ENCODE measurements around the gene CDYL.

The CDYL gene

DNA sequence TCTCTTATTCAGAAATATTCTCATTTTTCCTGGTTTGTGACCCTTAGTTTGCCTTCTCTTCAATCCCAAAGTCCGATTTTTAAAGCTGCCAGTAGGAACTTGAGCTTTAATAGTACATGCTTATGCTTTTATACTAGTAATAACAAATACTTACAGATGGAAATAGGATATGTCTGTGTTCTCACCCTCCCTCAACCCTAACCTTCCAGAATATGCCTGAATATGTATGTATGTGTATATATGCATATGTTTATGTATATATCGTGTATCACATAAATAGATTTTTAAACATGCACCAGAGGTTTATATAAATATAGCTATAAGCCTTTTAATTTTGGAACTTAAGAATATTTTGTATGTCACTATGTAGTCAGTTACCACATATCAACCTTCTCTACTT, 38.8 kb downstream of the CDYL start:
- no peaks in the 10 kb centered on the region for H3K27me3 ChIP-seq (replicated peaks in 2 of 5; ENCODE audit: control insufficient read depth in 4 of 5, insufficient read depth in 5 of 5, low read length in 4 of 5)
- peaks cover 0 to 1% (median 0%) of the 10 kb centered on the region in 5 experiments for H3K9me3 ChIP-seq (ENCODE audit: control extremely low read depth in 1 of 5, control insufficient read depth in 4 of 5, insufficient read depth in 2 of 5, low read depth in 1 of 5, low read length in 4 of 5)
- ChIA-PET CTCF (interaction anchor here (1.5 to 2.0 kb wide), 3 partner anchors 12 to 34 kb away, joined by 3 to 4 read pairs (median 3); no protein-coding TSS in a partner anchor), POLR2A (no interaction called here)
- no CpG with 5 or more reads among the region's 2 CpGs for WGBS (ENCODE audit: insufficient coverage)
- H3K4me1 ChIP-seq (ENCODE audit: control extremely low read depth in 1 of 4, control insufficient read depth in 4 of 4, insufficient read depth in 4 of 4, low read length in 3 of 4) = peaks cover 5 to 24% (median 17%) of the 10 kb centered on the region in 4 experiments
- H3K27ac ChIP-seq (ENCODE audit: insufficient read depth in 1 of 2, low read depth in 1 of 2, low read length in 2 of 2, poor library complexity in 1 of 2, severe bottlenecking in 2 of 2) = no peak overlapping the region
- H3K4me3 ChIP-seq (ENCODE audit: control insufficient read depth in 1 of 7, extremely low read depth in 1 of 7, insufficient read depth in 4 of 7, low read depth in 2 of 7, low read length in 6 of 7) = no peak overlapping the region
- DNase-seq = no peak
- no peaks in the 10 kb centered on the region for H3K36me3 ChIP-seq (ENCODE audit: control insufficient read depth in 4 of 4, insufficient read depth in 4 of 4, low read length in 3 of 4)

DNA sequence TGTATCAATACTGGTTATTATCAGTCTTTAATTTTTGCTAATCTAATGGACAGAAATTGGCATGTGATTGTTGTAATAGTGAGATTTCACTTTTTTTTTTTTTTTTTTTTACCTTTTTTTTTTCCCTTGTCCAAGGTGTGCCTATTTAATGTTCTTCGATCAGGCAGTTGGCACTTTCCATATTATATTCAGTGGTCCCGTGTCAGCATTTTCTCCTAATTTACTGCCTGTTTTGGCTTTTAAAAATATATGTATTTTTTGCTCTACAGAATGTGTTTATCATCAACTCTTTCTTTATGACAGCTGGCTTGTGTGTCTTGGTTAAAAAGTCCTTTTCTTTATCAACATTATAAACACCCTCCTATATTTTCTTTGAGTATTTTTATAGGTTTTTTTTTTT, 39.4 kb downstream of the CDYL start:
- Histone ChIP-seq H3K27me3 (replicated peaks in 2 of 5; ENCODE audit: control insufficient read depth in 4 of 5, insufficient read depth in 5 of 5, low read length in 4 of 5) (no peaks in the 10 kb centered on the region), H3K4me3 (ENCODE audit: control insufficient read depth in 1 of 7, extremely low read depth in 1 of 7, insufficient read depth in 4 of 7, low read depth in 2 of 7, low read length in 6 of 7) (no peak overlapping the region), H3K36me3 (ENCODE audit: control insufficient read depth in 4 of 4, insufficient read depth in 4 of 4, low read length in 3 of 4) (peaks cover 0 to 3% (median under 1%) of the 10 kb centered on the region in 4 experiments), H3K27ac (ENCODE audit: insufficient read depth in 1 of 2, low read depth in 1 of 2, low read length in 2 of 2, poor library complexity in 1 of 2, severe bottlenecking in 2 of 2) (no peak overlapping the region), H3K4me1 (ENCODE audit: control extremely low read depth in 1 of 4, control insufficient read depth in 4 of 4, insufficient read depth in 4 of 4, low read length in 3 of 4) (peaks cover 5 to 23% (median 16%) of the 10 kb centered on the region in 4 experiments), H3K9me3 (ENCODE audit: control extremely low read depth in 1 of 5, control insufficient read depth in 4 of 5, insufficient read depth in 2 of 5, low read depth in 1 of 5, low read length in 4 of 5) (no peaks in the 10 kb centered on the region)
- CTCF ChIA-PET = interaction anchor here (2.0 kb wide), 1 partner anchor 35 kb away, joined by 4 read pairs; no protein-coding TSS in a partner anchor
- POLR2A ChIA-PET = no interaction called here
- no CpG with 5 or more reads among the region's 2 CpGs for WGBS (ENCODE audit: insufficient coverage)
- no peak for DNase-seq

DNA sequence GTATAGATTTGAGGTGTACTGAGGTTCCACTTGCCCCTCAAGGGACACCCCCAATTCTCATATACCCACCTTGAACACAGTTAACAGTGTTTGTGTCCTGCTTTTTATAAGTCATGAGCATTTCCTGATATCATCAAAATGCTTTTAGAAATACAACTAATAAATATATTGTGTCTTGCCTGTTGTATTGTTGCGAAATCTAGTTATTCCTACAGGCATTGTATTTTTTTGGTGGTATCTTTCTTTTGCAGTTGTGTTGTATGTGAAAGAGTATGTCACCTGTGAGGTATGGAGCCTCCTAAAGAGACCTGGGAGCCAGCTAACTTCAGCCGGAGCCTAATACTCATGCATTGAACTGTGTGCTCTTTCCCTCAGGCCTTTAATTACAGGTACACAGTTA, 40.7 kb downstream of the CDYL start:
- Histone ChIP-seq H3K4me1 (ENCODE audit: control extremely low read depth in 1 of 4, control insufficient read depth in 4 of 4, insufficient read depth in 4 of 4, low read length in 3 of 4) (peaks cover 5 to 13% (median 8%) of the 10 kb centered on the region in 4 experiments), H3K36me3 (ENCODE audit: control insufficient read depth in 4 of 4, insufficient read depth in 4 of 4, low read length in 3 of 4) (peaks cover 0 to 4% (median 2%) of the 10 kb centered on the region in 4 experiments), H3K27ac (ENCODE audit: insufficient read depth in 1 of 2, low read depth in 1 of 2, low read length in 2 of 2, poor library complexity in 1 of 2, severe bottlenecking in 2 of 2) (no peak overlapping the region), H3K9me3 (ENCODE audit: control extremely low read depth in 1 of 5, control insufficient read depth in 4 of 5, insufficient read depth in 2 of 5, low read depth in 1 of 5, low read length in 4 of 5) (peaks cover 0 to 2% (median 0%) of the 10 kb centered on the region in 5 experiments), H3K4me3 (ENCODE audit: control insufficient read depth in 1 of 7, extremely low read depth in 1 of 7, insufficient read depth in 4 of 7, low read depth in 2 of 7, low read length in 6 of 7) (no peak overlapping the region), H3K27me3 (replicated peaks in 2 of 5; ENCODE audit: control insufficient read depth in 4 of 5, insufficient read depth in 5 of 5, low read length in 4 of 5) (no peaks in the 10 kb centered on the region)
- no peak for DNase-seq
- CTCF ChIA-PET = interaction anchor here (1.2 kb wide), 1 partner anchor 9 kb away, joined by 4 read pairs; no protein-coding TSS in a partner anchor
- WGBS (ENCODE audit: insufficient coverage) = no CpG with 5 or more reads among the region's 2 CpGs
- POLR2A ChIA-PET = interaction anchor here (0.7 kb wide), 1 partner anchor 13 kb away, joined by 5 read pairs; no protein-coding TSS in a partner anchor

DNA sequence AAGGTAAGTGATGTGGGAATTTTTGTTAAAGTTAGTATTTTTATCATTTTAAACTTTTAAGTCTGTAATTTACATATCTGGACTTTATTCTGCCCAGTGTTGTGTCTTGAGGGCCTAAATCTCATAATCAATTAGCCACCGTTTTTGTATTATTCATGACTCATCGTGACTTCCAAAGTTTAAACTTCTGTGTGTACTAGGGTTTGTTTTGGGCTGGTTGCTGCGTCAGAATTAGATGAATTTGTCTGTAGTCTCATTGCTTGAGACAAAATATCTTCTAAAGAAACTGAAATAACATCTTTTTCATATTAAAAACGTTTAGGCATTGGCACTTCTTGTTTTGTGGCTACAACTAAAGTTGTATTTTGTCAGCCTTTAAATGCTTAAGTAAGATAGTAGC, 41.3 kb downstream of the CDYL start:
- Histone ChIP-seq H3K4me3 (ENCODE audit: control insufficient read depth in 1 of 7, extremely low read depth in 1 of 7, insufficient read depth in 4 of 7, low read depth in 2 of 7, low read length in 6 of 7) (no peak overlapping the region), H3K36me3 (ENCODE audit: control insufficient read depth in 4 of 4, insufficient read depth in 4 of 4, low read length in 3 of 4) (peaks cover 1 to 4% (median 2%) of the 10 kb centered on the region in 4 experiments), H3K27me3 (replicated peaks in 2 of 5; ENCODE audit: control insufficient read depth in 4 of 5, insufficient read depth in 5 of 5, low read length in 4 of 5) (no peaks in the 10 kb centered on the region), H3K27ac (ENCODE audit: insufficient read depth in 1 of 2, low read depth in 1 of 2, low read length in 2 of 2, poor library complexity in 1 of 2, severe bottlenecking in 2 of 2) (no peak overlapping the region), H3K4me1 (ENCODE audit: control extremely low read depth in 1 of 4, control insufficient read depth in 4 of 4, insufficient read depth in 4 of 4, low read length in 3 of 4) (peaks cover 0 to 8% (median 4%) of the 10 kb centered on the region in 4 experiments), H3K9me3 (ENCODE audit: control extremely low read depth in 1 of 5, control insufficient read depth in 4 of 5, insufficient read depth in 2 of 5, low read depth in 1 of 5, low read length in 4 of 5) (peaks cover 0 to 5% (median 0%) of the 10 kb centered on the region in 5 experiments)
- no peak for DNase-seq
- ChIA-PET POLR2A (interaction anchor here (0.7 kb wide), 1 partner anchor 13 kb away, joined by 5 read pairs; no protein-coding TSS in a partner anchor), CTCF (interaction anchor here (1.2 kb wide), 1 partner anchor 10 kb away, joined by 4 read pairs; no protein-coding TSS in a partner anchor)
- 80% methylated on average over 1 of the region's 4 CpGs for WGBS (ENCODE audit: insufficient coverage)

DNA sequence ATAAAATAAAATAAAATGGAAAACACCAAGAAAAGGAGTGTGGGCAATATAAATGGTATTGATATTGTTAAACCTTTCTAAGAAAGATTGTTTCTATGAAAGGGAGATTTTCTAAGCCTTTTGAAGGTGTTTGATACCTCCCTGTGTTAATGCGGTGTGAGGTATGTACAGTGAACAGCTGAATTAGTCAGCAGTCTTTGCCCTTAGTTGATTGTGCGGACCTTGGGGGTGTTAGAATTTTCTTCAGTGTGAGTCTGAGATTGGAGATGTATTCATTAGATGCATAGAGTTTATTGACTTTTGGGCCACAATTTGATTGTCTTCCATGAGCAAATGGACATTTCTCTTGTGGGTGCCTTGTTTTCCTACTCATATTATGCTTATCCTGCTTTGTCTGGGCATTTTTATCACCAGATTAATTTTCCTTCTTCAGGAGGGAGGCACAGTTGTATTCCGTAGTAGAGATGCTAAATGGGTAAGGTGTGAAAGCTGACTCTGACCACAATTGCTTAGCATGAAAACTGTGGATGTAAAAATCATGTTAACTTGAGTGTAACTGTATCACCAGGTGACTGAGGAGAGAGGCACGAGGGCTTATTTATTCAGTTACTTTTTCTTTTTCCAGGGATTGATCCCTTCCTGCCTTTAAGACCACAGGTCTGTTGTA, 42.2 kb downstream of the CDYL start:
- ChIA-PET POLR2A (no interaction called here), CTCF (no interaction called here)
- H3K4me3 ChIP-seq (ENCODE audit: control insufficient read depth in 1 of 7, extremely low read depth in 1 of 7, insufficient read depth in 4 of 7, low read depth in 2 of 7, low read length in 6 of 7) = no peak overlapping the region
- peaks cover 2 to 4% (median 3%) of the 10 kb centered on the region in 4 experiments for H3K36me3 ChIP-seq (ENCODE audit: control insufficient read depth in 4 of 4, insufficient read depth in 4 of 4, low read length in 3 of 4)
- 100% methylated on average over 3 of the region's 4 CpGs for WGBS (ENCODE audit: insufficient coverage)
- H3K9me3 ChIP-seq (ENCODE audit: control extremely low read depth in 1 of 5, control insufficient read depth in 4 of 5, insufficient read depth in 2 of 5, low read depth in 1 of 5, low read length in 4 of 5) = peaks cover 0 to 5% (median 2%) of the 10 kb centered on the region in 5 experiments
- H3K27me3 ChIP-seq (replicated peaks in 2 of 5; ENCODE audit: control insufficient read depth in 4 of 5, insufficient read depth in 5 of 5, low read length in 4 of 5) = no peaks in the 10 kb centered on the region
- DNase-seq = no peak
- peaks cover 0 to 8% (median 3%) of the 10 kb centered on the region in 4 experiments for H3K4me1 ChIP-seq (ENCODE audit: control extremely low read depth in 1 of 4, control insufficient read depth in 4 of 4, insufficient read depth in 4 of 4, low read length in 3 of 4)
- no peak overlapping the region for H3K27ac ChIP-seq (ENCODE audit: insufficient read depth in 1 of 2, low read depth in 1 of 2, low read length in 2 of 2, poor library complexity in 1 of 2, severe bottlenecking in 2 of 2)

DNA sequence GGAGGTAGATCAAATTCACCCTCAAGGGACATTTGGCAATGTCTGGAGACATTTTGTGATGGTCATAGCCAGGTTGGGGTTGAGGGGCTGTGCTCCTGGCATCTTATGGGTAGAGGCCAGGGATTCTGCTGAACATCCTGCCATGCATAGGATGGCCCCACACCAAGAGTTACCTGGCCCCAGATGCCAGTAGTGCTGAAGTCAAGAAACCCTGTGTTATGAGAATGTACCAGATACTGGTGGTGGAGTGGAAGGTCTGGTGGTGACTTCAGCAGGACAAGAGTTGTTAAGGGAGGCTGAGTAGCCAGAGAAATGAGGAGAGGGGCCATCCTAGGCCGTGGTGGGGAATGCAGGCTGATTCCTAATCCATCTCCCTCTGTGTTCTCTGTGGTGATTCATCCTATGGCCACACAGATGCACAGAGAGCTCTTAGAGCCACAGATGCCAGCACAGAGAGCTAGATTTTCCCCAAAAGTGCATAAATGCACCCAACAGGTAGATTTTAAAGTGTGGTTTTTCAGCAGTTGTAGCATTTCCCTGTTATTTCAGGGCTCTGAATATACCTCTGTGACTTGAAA, 43.6 kb downstream of the CDYL start:
- CTCF ChIA-PET = no interaction called here
- DNase-seq = no peak
- Histone ChIP-seq H3K36me3 (ENCODE audit: control insufficient read depth in 4 of 4, insufficient read depth in 4 of 4, low read length in 3 of 4) (peaks cover 2 to 4% (median 3%) of the 10 kb centered on the region in 4 experiments), H3K27me3 (replicated peaks in 2 of 5; ENCODE audit: control insufficient read depth in 4 of 5, insufficient read depth in 5 of 5, low read length in 4 of 5) (no peaks in the 10 kb centered on the region), H3K4me3 (ENCODE audit: control insufficient read depth in 1 of 7, extremely low read depth in 1 of 7, insufficient read depth in 4 of 7, low read depth in 2 of 7, low read length in 6 of 7) (no peak overlapping the region), H3K9me3 (ENCODE audit: control extremely low read depth in 1 of 5, control insufficient read depth in 4 of 5, insufficient read depth in 2 of 5, low read depth in 1 of 5, low read length in 4 of 5) (peaks cover 0 to 5% (median 2%) of the 10 kb centered on the region in 5 experiments), H3K4me1 (ENCODE audit: control extremely low read depth in 1 of 4, control insufficient read depth in 4 of 4, insufficient read depth in 4 of 4, low read length in 3 of 4) (peaks cover 0 to 2% (median under 1%) of the 10 kb centered on the region in 4 experiments), H3K27ac (ENCODE audit: insufficient read depth in 1 of 2, low read depth in 1 of 2, low read length in 2 of 2, poor library complexity in 1 of 2, severe bottlenecking in 2 of 2) (no peak overlapping the region)
- WGBS (ENCODE audit: insufficient coverage) = no CpG with 5 or more reads among the region's 1 CpG
- POLR2A ChIA-PET = interaction anchor here (0.7 kb wide), 1 partner anchor 683 kb away, joined by 4 read pairs; no protein-coding TSS in a partner anchor

Measured in common myeloid progenitor, CD34-positive (primary cell).